ENCODE data around the gene KRTAP10-4.

GRCh38 chr21:44526096-44526997 lies 47.2 kb upstream of the KRTAP10-4 start:
- no peak for TF ChIP-seq CTCF (conservative IDR thresholded peaks at IDR 0.05)
- TF ChIP-seq EZH2 (IDR thresholded peaks at IDR 0.05; ENCODE audit: low read depth): no peak
